HepG2 (cell line): ENCODE data around the gene CIAO3. TPM values are rescaled to one million over a fixed set of nuclear protein-coding genes. Genes with fewer than 3 reads are reported as not detected.

Experiments used
- ATAC-seq: fragments of 200-7000 bp; cut with Tn5 transposase; 3 replicates; pipeline ENCODE4 v1.9.1; 2020; ENCODE audit warnings: mild to moderate bottlenecking, moderate library complexity
- BruUV-seq: library from RNA; stranded (reverse); fragments of 400-500 nt; replicated peaks from 2 replicates; lab custom pipeline; 2021; lab: Mats Ljungman, UMichigan
- CTCF ChIA-PET: fragments of 300-600 bp; formaldehyde crosslinking; extraction: SDS; loops from one replicate; lab custom pipeline; 2021; ENCODE audit warnings: low total read pairs, inconsistent platforms, low intra/inter-chr PET ratio; lab: Yijun Ruan, JAX
- POLR2A ChIA-PET: fragments of 350-600 bp; sonication (Branson Sonifier 250); formaldehyde crosslinking; loops from one replicate; lab custom pipeline; 2020; ENCODE audit warnings: antibody characterized with exemption, inconsistent platforms; lab: Yijun Ruan, JAX
- DNase-seq: peaks from one replicate; pipeline ENCODE4 v3.0.0-alpha.2; 2015; ENCODE audit warnings: low spot score
- FAIRE-seq: peaks from 3 replicates; lab custom pipeline; 2011; peaks lifted over from hg19 to GRCh38; lab: Jason Lieb, UNC
- H2AFZ ChIP-seq: one replicate; pipeline ENCODE4 v1.6.1; 2011; ENCODE audit warnings: low read length, inconsistent platforms
- H3K27ac ChIP-seq: fragments of 300-600 bp; 3 replicates; pipeline ENCODE4 v1.8.0; 2011; ENCODE audit warnings: mixed run types, mild to moderate bottlenecking, mixed read lengths, low read length, inconsistent platforms; ENCODE audit not compliant: insufficient read depth; ENCODE audit errors: extremely low read length
- H3K27me3 ChIP-seq, 2 experiments: fragments of 200-600 bp in 1 of 2; 2 replicates in 1 of 2; 3 replicates in 1 of 2; pipeline versions ENCODE4 v1.6.0 to v1.8.0; 2011; ENCODE audit warnings: low read length in 2 of 2, mild to moderate bottlenecking in 2 of 2, moderate library complexity in 2 of 2, inconsistent platforms in 1 of 2; ENCODE audit not compliant: insufficient read depth in 2 of 2, control insufficient read depth in 1 of 2
- H3K36me3 ChIP-seq, 2 experiments: fragments of 200-600 bp in 1 of 2; replicated peaks in 1 of 2; 2 replicates in 1 of 2; 3 replicates in 1 of 2; pipeline versions ENCODE4 v1.5.1 to v1.8.0; 2011; ENCODE audit warnings: low read length in 2 of 2, inconsistent platforms in 1 of 2; ENCODE audit not compliant: insufficient read depth in 2 of 2, control insufficient read depth in 1 of 2
- H3K4me1 ChIP-seq: 2 replicates; pipeline ENCODE4 v1.5.1; 2012; ENCODE audit warnings: low read length, inconsistent platforms; ENCODE audit not compliant: insufficient read depth
- H3K4me2 ChIP-seq: 2 replicates; pipeline ENCODE4 v1.6.0; 2011; ENCODE audit warnings: low read depth, low read length, inconsistent platforms
- H3K4me3 ChIP-seq, 3 experiments: fragments of 200-600 bp in 1 of 3; sonication (generic), shearing (Covaris generic) in 1 of 3; replicated peaks in 1 of 3; 2 replicates each; pipeline ENCODE4 v1.5.1; 2011 to 2016; ENCODE audit warnings: low read length in 3 of 3, inconsistent platforms in 2 of 3, low read depth in 2 of 3, mild to moderate bottlenecking in 2 of 3, control low read depth in 1 of 3, mixed read lengths in 1 of 3; ENCODE audit not compliant: insufficient read depth in 1 of 3
- H3K79me2 ChIP-seq: one replicate; pipeline ENCODE4 v1.6.1; 2011; ENCODE audit warnings: low read length, inconsistent platforms; ENCODE audit not compliant: insufficient read depth
- H3K9ac ChIP-seq: 2 replicates; pipeline ENCODE4 v1.6.0; 2011; ENCODE audit warnings: mild to moderate bottlenecking, low read depth, low read length, inconsistent platforms; ENCODE audit not compliant: insufficient read depth
- H3K9me3 ChIP-seq: 2 replicates; pipeline ENCODE4 v1.5.1; 2012; ENCODE audit warnings: mild to moderate bottlenecking, low read length
- H4K20me1 ChIP-seq: 2 replicates; pipeline ENCODE4 v1.6.0; 2011; ENCODE audit warnings: inconsistent platforms, mild to moderate bottlenecking, low read length, moderate library complexity; ENCODE audit not compliant: insufficient read depth
- AGO1 ChIP-seq: fragments of 200-400 bp; formaldehyde crosslinking; IDR thresholded peaks from 2 replicates; pipeline ENCODE4 v1.6.1; 2017; ENCODE audit warnings: mild to moderate bottlenecking, low read depth, low read length, moderate library complexity; ENCODE audit not compliant: poor library complexity, severe bottlenecking
- NFRKB ChIP-seq: fragments of 450-650 bp; IDR thresholded peaks from 2 replicates; pipeline ENCODE4 v1.6.1; 2017
- REL ChIP-seq: sonication (generic); formaldehyde crosslinking; conservative IDR thresholded peaks from 2 replicates; pipeline ENCODE4 v1.8.0; 2022; ENCODE audit warnings: mild to moderate bottlenecking, missing genetic modification reagents, moderate library complexity
- YY1 ChIP-seq: IDR thresholded peaks from 2 replicates; pipeline ENCODE4 v1.6.1; 2011; ENCODE audit warnings: low read length, low read depth, moderate library complexity, mild to moderate bottlenecking; ENCODE audit not compliant: insufficient read depth, insufficient replicate concordance
- ZFX ChIP-seq: sonication (generic); formaldehyde crosslinking; IDR thresholded peaks from 2 replicates; pipeline ENCODE4 v1.4.0; 2020; ENCODE audit warnings: mild to moderate bottlenecking, low read depth, missing genetic modification reagents, moderate library complexity
- ZNF670 ChIP-seq: sonication (generic); formaldehyde crosslinking; IDR thresholded peaks from 2 replicates; pipeline ENCODE4 v1.8.0; 2022; ENCODE audit warnings: mild to moderate bottlenecking, missing genetic modification reagents, borderline replicate concordance
- WGBS: methylation state at CpG from one replicate; pipeline ENCODE4 v1.1.6; 2017; ENCODE audit warnings: low lambda C conversion rate; 5-methylcytosine and 5-hydroxymethylcytosine counted together
- in situ Hi-C: cut with HindIII; loops from 2 replicates; pipeline ENCODE4 v1.10.0; 2017; ENCODE audit warnings: low pct_unique_long_range_greater_than_20kb; ENCODE audit not compliant: extremely low pct_ligation_motif_present
- intact Hi-C: fragments of 100-400 bp; cut with micrococcal nuclease; formaldehyde crosslinking; loops from one replicate; pipeline ENCODE4 v1.10.0; 2022; ENCODE audit not compliant: unreplicated experiment
- polyA plus RNA-seq, 8 experiments: library from polyadenylated mRNA; depleted of rRNA in 3 of 8; stranded (reverse) in 7 of 8; unstranded in 1 of 8; fragments of >200 nt; fragmentation: Illumina TruSeq in 4 of 8; extraction: Trizol in 4 of 8; gene quantifications; 2 replicates each; pipeline versions ENCODE4 v1.2.1 to v1.2.3, GENCODE V29; 2011 to 2016; ENCODE audit warnings: low read depth in 4 of 8, missing spikeins in 1 of 8, mixed read lengths in 1 of 8; ENCODE audit not compliant: insufficient read depth in 1 of 8
- total RNA-seq, 5 experiments: library from RNA; depleted of rRNA; stranded (reverse); fragments of >200 nt; fragmentation: Illumina TruSeq; extraction: Trizol; gene quantifications; 2 replicates each; pipeline ENCODE4 v1.2.3, GENCODE V29; 2016; ENCODE audit warnings: low read depth in 1 of 5
- TF ChIP-seq, protein P1 (sequence below): fragments of 450-650 bp; IDR thresholded peaks from 2 replicates; pipeline ENCODE4 v1.6.1; 2017
- TF ChIP-seq, protein P2 (sequence below): sonication (generic); formaldehyde crosslinking; IDR thresholded peaks from 2 replicates; pipeline ENCODE4 v1.8.1; 2022; ENCODE audit warnings: mild to moderate bottlenecking, missing genetic modification reagents
- TF ChIP-seq, protein P3 (sequence below): sonication (generic); formaldehyde crosslinking; IDR thresholded peaks from 2 replicates; pipeline ENCODE4 v1.8.1; 2023; ENCODE audit warnings: mild to moderate bottlenecking, missing genetic modification reagents

CIAO3 gene
- total and polyA plus RNA-seq, 2 of the 13 experiments (the other 11 are each of a cell fraction or from before 2014, with no cell fraction given), result 21.7 to 25.0 TPM

DNA sequence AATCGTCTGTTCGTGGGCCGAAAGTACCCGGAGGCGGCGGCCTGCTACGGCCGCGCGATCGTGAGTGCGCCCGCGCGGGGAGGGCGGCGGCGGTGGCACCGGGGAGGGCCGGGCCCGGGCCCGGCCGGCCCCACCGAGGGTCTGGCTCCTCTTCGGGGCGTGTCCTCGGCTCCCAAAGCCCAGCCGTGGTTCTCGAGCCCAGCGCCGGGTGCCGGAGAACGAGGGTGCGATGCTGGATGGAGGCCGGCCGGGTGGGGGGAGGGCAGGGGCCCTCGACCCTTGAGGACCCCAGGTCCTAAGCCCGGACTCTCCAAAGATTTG is 60.2 kb downstream of the CIAO3 start:
- Histone ChIP-seq H4K20me1 (0 out of 2 replicates have a peak, but pooled peaks cover 3% of the 10 kb centered on the region), H3K4me2 (peak overlapping the region; percentile 80), H2AFZ (no peak overlapping the region), H3K9ac (peak overlapping the region; percentile 82), H3K4me1 (peaks cover 35% of the 10 kb centered on the region), H3K79me2 (peaks cover 16% of the 10 kb centered on the region), H3K36me3 (peaks cover 8 to 17% of the 10 kb centered on the region in 2 experiments; a peak in 4 of 5 replicates), H3K27ac (peak overlapping the region; percentile 76), H3K4me3 (peak overlapping the region; percentile 72 to 88 (median 85)), H3K27me3 (no peaks in the 10 kb centered on the region; a peak in 1 of 5 replicates), H3K9me3 (no peaks in the 10 kb centered on the region)
- no CpG with 5 or more reads among the region's 38 CpGs for WGBS
- intact Hi-C loops, result no loop called here
- FAIRE-seq (no peak), DNase-seq (no peak), ATAC-seq (no peak)
- no TSS peak for BruUV-seq
- POLR2A ChIA-PET, result interaction anchor here (0.8 to 4.4 kb wide), 9 partner anchors 9 to 44 kb away, joined by 3 to 34 read pairs (median 6); partner anchors contain the start of genes ANTKMT, METRN, METTL26 and RHOT2
- TF ChIP-seq AGO1 (peak; percentile 45), YY1 (no peak), ZNF670 (CRISPR knock-in tag) (0 out of 2 replicates have a peak, but pooled peaks have one; percentile 16), REL (CRISPR knock-in tag) (0 out of 2 replicates have a peak, but pooled peaks have one; percentile 31), ZFX (0 out of 2 replicates have a peak, but pooled peaks have one; percentile 4), NFRKB (no peak)
- TF ChIP-seq, protein P1, sequence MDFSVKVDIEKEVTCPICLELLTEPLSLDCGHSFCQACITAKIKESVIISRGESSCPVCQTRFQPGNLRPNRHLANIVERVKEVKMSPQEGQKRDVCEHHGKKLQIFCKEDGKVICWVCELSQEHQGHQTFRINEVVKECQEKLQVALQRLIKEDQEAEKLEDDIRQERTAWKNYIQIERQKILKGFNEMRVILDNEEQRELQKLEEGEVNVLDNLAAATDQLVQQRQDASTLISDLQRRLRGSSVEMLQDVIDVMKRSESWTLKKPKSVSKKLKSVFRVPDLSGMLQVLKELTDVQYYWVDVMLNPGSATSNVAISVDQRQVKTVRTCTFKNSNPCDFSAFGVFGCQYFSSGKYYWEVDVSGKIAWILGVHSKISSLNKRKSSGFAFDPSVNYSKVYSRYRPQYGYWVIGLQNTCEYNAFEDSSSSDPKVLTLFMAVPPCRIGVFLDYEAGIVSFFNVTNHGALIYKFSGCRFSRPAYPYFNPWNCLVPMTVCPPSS, result no peak
- TF ChIP-seq, protein P2, sequence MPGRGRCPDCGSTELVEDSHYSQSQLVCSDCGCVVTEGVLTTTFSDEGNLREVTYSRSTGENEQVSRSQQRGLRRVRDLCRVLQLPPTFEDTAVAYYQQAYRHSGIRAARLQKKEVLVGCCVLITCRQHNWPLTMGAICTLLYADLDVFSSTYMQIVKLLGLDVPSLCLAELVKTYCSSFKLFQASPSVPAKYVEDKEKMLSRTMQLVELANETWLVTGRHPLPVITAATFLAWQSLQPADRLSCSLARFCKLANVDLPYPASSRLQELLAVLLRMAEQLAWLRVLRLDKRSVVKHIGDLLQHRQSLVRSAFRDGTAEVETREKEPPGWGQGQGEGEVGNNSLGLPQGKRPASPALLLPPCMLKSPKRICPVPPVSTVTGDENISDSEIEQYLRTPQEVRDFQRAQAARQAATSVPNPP, result 0 out of 2 replicates have a peak, but pooled peaks have one; percentile 12
- TF ChIP-seq, protein P3, sequence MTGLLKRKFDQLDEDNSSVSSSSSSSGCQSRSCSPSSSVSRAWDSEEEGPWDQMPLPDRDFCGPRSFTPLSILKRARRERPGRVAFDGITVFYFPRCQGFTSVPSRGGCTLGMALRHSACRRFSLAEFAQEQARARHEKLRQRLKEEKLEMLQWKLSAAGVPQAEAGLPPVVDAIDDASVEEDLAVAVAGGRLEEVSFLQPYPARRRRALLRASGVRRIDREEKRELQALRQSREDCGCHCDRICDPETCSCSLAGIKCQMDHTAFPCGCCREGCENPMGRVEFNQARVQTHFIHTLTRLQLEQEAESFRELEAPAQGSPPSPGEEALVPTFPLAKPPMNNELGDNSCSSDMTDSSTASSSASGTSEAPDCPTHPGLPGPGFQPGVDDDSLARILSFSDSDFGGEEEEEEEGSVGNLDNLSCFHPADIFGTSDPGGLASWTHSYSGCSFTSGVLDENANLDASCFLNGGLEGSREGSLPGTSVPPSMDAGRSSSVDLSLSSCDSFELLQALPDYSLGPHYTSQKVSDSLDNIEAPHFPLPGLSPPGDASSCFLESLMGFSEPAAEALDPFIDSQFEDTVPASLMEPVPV (CRISPR knock-in tag), result no peak
- in situ Hi-C loops, result no loop called here
- CTCF ChIA-PET, result interaction anchor here (0.8 kb wide), 1 partner anchor 13 kb away, joined by 3 read pairs; the partner anchor contains the start of gene RHOT2
